IMR-90 (cell line): ENCODE measurements around the gene SIGLECL1. TPM values are rescaled to one million over a fixed set of nuclear protein-coding genes. Genes with fewer than 3 reads are reported as not detected.

ENCODE experiments used
- ATAC-seq: fragments of 200-7000 bp; cut with Tn5 transposase; 2 replicates; pipeline ENCODE4 v1.9.1; 2020; ENCODE audit warnings: low read depth, mild to moderate bottlenecking, moderate library complexity
- BruUV-seq: library from RNA; stranded (reverse); fragments of 400-500 nt; replicated peaks from 2 replicates; lab custom pipeline; 2021; lab: Mats Ljungman, UMichigan
- CTCF ChIA-PET: fragments of 300-600 bp; formaldehyde crosslinking; extraction: SDS; loops from one replicate; lab custom pipeline; 2021; ENCODE audit warnings: antibody characterized with exemption; lab: Yijun Ruan, JAX
- POLR2A ChIA-PET: fragments of 300-600 bp; sonication (Branson Sonifier 250); formaldehyde crosslinking; loops from one replicate; lab custom pipeline; 2022; ENCODE audit warnings: antibody characterized with exemption; ENCODE audit not compliant: unreplicated experiment; lab: Charles Lee
- DNase-seq: peaks from one replicate; pipeline ENCODE4 v3.0.0; 2013
- H2AFZ ChIP-seq: replicated peaks from 2 replicates; pipeline ENCODE3; 2013; ENCODE audit warnings: low read length, mild to moderate bottlenecking; ENCODE audit not compliant: poor library complexity
- H2AK5ac ChIP-seq: 2 replicates; pipeline ENCODE4 v1.6.1; 2013; ENCODE audit warnings: low read depth, low read length, inconsistent platforms
- H2AK9ac ChIP-seq: replicated peaks from 2 replicates; pipeline ENCODE3; 2013; ENCODE audit warnings: mild to moderate bottlenecking, low read depth, low read length, moderate library complexity; ENCODE audit not compliant: poor library complexity
- H2BK120ac ChIP-seq: 2 replicates; pipeline ENCODE4 v1.6.1; 2013; ENCODE audit warnings: low read depth, low read length, inconsistent platforms
- H2BK15ac ChIP-seq: 3 replicates; pipeline ENCODE4 v1.6.1; 2013; ENCODE audit warnings: low read depth, low read length, inconsistent platforms
- H2BK20ac ChIP-seq: 2 replicates; pipeline ENCODE4 v1.6.1; 2013; ENCODE audit warnings: low read depth, mild to moderate bottlenecking, inconsistent platforms, low read length, moderate library complexity
- H2BK5ac ChIP-seq: 2 replicates; pipeline ENCODE4 v1.6.1; 2013; ENCODE audit warnings: mild to moderate bottlenecking, low read depth, low read length, inconsistent platforms; ENCODE audit not compliant: poor library complexity, severe bottlenecking
- H3K14ac ChIP-seq: replicated peaks from 2 replicates; pipeline ENCODE4 v1.6.1; 2013; ENCODE audit warnings: low read depth, low read length, inconsistent platforms
- H3K18ac ChIP-seq: 2 replicates; pipeline ENCODE4 v1.6.1; 2013; ENCODE audit warnings: low read depth, low read length, control low read depth
- H3K23ac ChIP-seq: 2 replicates; pipeline ENCODE4 v1.6.1; 2013; ENCODE audit warnings: low read depth, low read length, inconsistent platforms
- H3K27ac ChIP-seq: 2 replicates; pipeline ENCODE4 v1.5.1; 2013; ENCODE audit warnings: mild to moderate bottlenecking, control low read depth, low read length; ENCODE audit not compliant: insufficient read depth
- H3K27me3 ChIP-seq: 2 replicates; pipeline ENCODE4 v1.6.1; 2013; ENCODE audit warnings: low read length; ENCODE audit not compliant: control insufficient read depth, insufficient read depth
- H3K36me3 ChIP-seq: 2 replicates; pipeline ENCODE4 v1.6.1; 2013; ENCODE audit warnings: low read length, mixed read lengths; ENCODE audit not compliant: control insufficient read depth, insufficient read depth
- H3K4ac ChIP-seq: 2 replicates; pipeline ENCODE4 v1.6.1; 2013; ENCODE audit warnings: low read depth, low read length, inconsistent platforms
- H3K4me1 ChIP-seq: 2 replicates; pipeline ENCODE4 v1.6.1; 2013; ENCODE audit warnings: low read length, mixed read lengths; ENCODE audit not compliant: control insufficient read depth, insufficient read depth
- H3K4me2 ChIP-seq: 2 replicates; pipeline ENCODE4 v1.6.1; 2013; ENCODE audit warnings: low read depth, mild to moderate bottlenecking, control low read depth, low read length, moderate library complexity
- H3K4me3 ChIP-seq: 2 replicates; pipeline ENCODE4 v1.5.1; 2013; ENCODE audit warnings: low read depth, mild to moderate bottlenecking, control low read depth, low read length, moderate library complexity; ENCODE audit not compliant: insufficient read depth
- H3K56ac ChIP-seq: 2 replicates; pipeline ENCODE4 v1.6.1; 2013; ENCODE audit warnings: low read length, inconsistent platforms; ENCODE audit not compliant: insufficient read depth; ENCODE audit errors: extremely low read depth
- H3K79me1 ChIP-seq, 2 experiments: 2 replicates each; pipeline ENCODE4 v1.6.1; 2013; ENCODE audit warnings: low read length in 2 of 2, inconsistent platforms in 1 of 2, low read depth in 1 of 2
- H3K9ac ChIP-seq: 2 replicates; pipeline ENCODE4 v1.6.1; 2013; ENCODE audit warnings: low read depth, low read length, control low read depth
- H3K9me1 ChIP-seq: 2 replicates; pipeline ENCODE4 v1.6.1; 2013; ENCODE audit warnings: low read length, inconsistent platforms; ENCODE audit not compliant: insufficient read depth
- H3K9me3 ChIP-seq: 2 replicates; pipeline ENCODE4 v1.6.1; 2013; ENCODE audit warnings: low read length; ENCODE audit not compliant: control insufficient read depth, insufficient read depth
- H4K20me1 ChIP-seq: 2 replicates; pipeline ENCODE4 v1.6.1; 2013; ENCODE audit warnings: low read length, inconsistent platforms; ENCODE audit not compliant: insufficient read depth
- H4K5ac ChIP-seq: 2 replicates; pipeline ENCODE4 v1.6.1; 2013; ENCODE audit warnings: mild to moderate bottlenecking, low read depth, low read length, control low read depth
- H4K8ac ChIP-seq, 2 experiments: 2 replicates each; pipeline ENCODE4 v1.6.1; 2013; ENCODE audit warnings: low read depth in 2 of 2, low read length in 2 of 2, control low read depth in 1 of 2, inconsistent platforms in 1 of 2
- H4K91ac ChIP-seq: 2 replicates; pipeline ENCODE4 v1.6.1; 2013; ENCODE audit warnings: low read depth, low read length, inconsistent platforms; ENCODE audit not compliant: insufficient read depth
- NFE2L2 ChIP-seq: fragments of 150-350 bp; IDR thresholded peaks from 2 replicates; pipeline ENCODE4 v1.6.1; 2016; ENCODE audit warnings: low read depth, mild to moderate bottlenecking, low read length
- POLR2A ChIP-seq: IDR thresholded peaks from 2 replicates; pipeline ENCODE4 v1.6.1; 2012; ENCODE audit warnings: mild to moderate bottlenecking, low read depth, low read length
- SMC3 ChIP-seq: fragments of 150-350 bp; IDR thresholded peaks from 2 replicates; pipeline ENCODE4 v1.6.1; 2016; ENCODE audit warnings: low read depth, mild to moderate bottlenecking, antibody characterized with exemption, low read length, moderate library complexity
- WGBS, 2 experiments: methylation state at CpG; one replicate each; pipeline versions ENCODE4 v1.1.5 to v1.1.7; 2013; ENCODE audit warnings: missing lambda C conversion rate in 2 of 2; ENCODE audit not compliant: insufficient read length in 1 of 2; ENCODE audit errors: extremely low coverage in 2 of 2; 5-methylcytosine and 5-hydroxymethylcytosine counted together
- dilution Hi-C: fragments of 300-500 bp; cut with HindIII; formaldehyde crosslinking; loops from one replicate; pipeline ENCODE4 v1.14.3; 2018; ENCODE audit warnings: low sequenced_read_pairs; ENCODE audit not compliant: unreplicated experiment
- in situ Hi-C: fragments of 300-500 bp; cut with MboI; formaldehyde crosslinking; loops from 3 replicates; pipeline ENCODE4 v1.14.3; 2019; ENCODE audit warnings: low sequenced_read_pairs, inconsistent platforms, mixed read lengths
- intact Hi-C: fragments of 100-400 bp; cut with micrococcal nuclease; formaldehyde crosslinking; loops from 2 replicates; pipeline ENCODE4 v1.10.0; 2022
- polyA plus RNA-seq, 3 experiments: library from polyadenylated mRNA; depleted of rRNA; stranded (reverse); fragments of >200 nt; gene quantifications; 2 replicates each; pipeline ENCODE4 v1.2.3, GENCODE V29; 2012; ENCODE audit warnings: low replicate concordance in 1 of 3
- total RNA-seq: library from RNA; depleted of rRNA; stranded (reverse); fragments of >200 nt; gene quantifications from 2 replicates; pipeline ENCODE4 v1.2.3, GENCODE V29; 2012

Gene SIGLECL1
- total and polyA plus RNA-seq, 2 of the 4 experiments (the other 2 are of a cell fraction) = not detected

- WGBS, 2 experiments = 0% methylated on average over 2 of the region's 15 CpGs; no CpG with 5 or more reads in 1 of the 2 experiments
- no peak overlapping the region for H2AFZ ChIP-seq
- BruUV-seq = no TSS peak
- no peaks in the 10 kb centered on the region for H3K9me1 ChIP-seq
- CTCF ChIA-PET = no interaction called here
- H4K5ac ChIP-seq = no peak overlapping the region
- H3K27me3 ChIP-seq = no peaks in the 10 kb centered on the region
- TF ChIP-seq NFE2L2 = no peak
- TF ChIP-seq POLR2A = no peak
- no peak for TF ChIP-seq SMC3
- no peak overlapping the region for H4K8ac ChIP-seq
- no peak overlapping the region for H3K56ac ChIP-seq
- no peak overlapping the region for H2BK15ac ChIP-seq
- no peak overlapping the region for H3K4me3 ChIP-seq
- H3K36me3 ChIP-seq = no peaks in the 10 kb centered on the region
- no peak for ATAC-seq
- H2AK9ac ChIP-seq = no peak overlapping the region
- no peaks in the 10 kb centered on the region for H3K4me1 ChIP-seq
- H2BK120ac ChIP-seq = no peak overlapping the region
- H3K9ac ChIP-seq = no peak overlapping the region
- dilution Hi-C loops (no loop called here), in situ Hi-C loops (no loop called here), intact Hi-C loops (no loop called here)
- no peak overlapping the region for H3K4ac ChIP-seq
- H2AK5ac ChIP-seq = no peak overlapping the region
- no peak overlapping the region for H2BK20ac ChIP-seq
- no peak overlapping the region for H3K27ac ChIP-seq
- H3K23ac ChIP-seq = no peak overlapping the region
- no peak overlapping the region for H3K18ac ChIP-seq
- H3K9me3 ChIP-seq = peaks cover 2% of the 10 kb centered on the region
- H3K4me2 ChIP-seq = no peak overlapping the region
- H3K79me1 ChIP-seq = no peaks in the 10 kb centered on the region
- no peaks in the 10 kb centered on the region for H4K20me1 ChIP-seq
- DNase-seq = no peak
- H4K91ac ChIP-seq = no peak overlapping the region
- POLR2A ChIA-PET = no interaction called here
- H2BK5ac ChIP-seq = no peak overlapping the region
- H3K14ac ChIP-seq = no peak overlapping the region
Observed at GRCh38 chr19:51295382-51296126, 44.7 kb downstream of the SIGLECL1 start.
